NOMO-1 treated with dmso at 0.1 percent for 144 hours (cell line): Measurements from ENCODE around the gene SNX1.
"Not testable (repeated sequence)": the region's sequence is repeated elsewhere in the genome, so short reads cannot be mapped to it uniquely, and the experiment has no call there.

ENCODE experiments used
- DNase-seq: peaks from one replicate; lab custom pipeline; 2025; ENCODE audit not compliant: unreplicated experiment; lab: John Stamatoyannopoulos, UW

The SNX1 gene

DNA sequence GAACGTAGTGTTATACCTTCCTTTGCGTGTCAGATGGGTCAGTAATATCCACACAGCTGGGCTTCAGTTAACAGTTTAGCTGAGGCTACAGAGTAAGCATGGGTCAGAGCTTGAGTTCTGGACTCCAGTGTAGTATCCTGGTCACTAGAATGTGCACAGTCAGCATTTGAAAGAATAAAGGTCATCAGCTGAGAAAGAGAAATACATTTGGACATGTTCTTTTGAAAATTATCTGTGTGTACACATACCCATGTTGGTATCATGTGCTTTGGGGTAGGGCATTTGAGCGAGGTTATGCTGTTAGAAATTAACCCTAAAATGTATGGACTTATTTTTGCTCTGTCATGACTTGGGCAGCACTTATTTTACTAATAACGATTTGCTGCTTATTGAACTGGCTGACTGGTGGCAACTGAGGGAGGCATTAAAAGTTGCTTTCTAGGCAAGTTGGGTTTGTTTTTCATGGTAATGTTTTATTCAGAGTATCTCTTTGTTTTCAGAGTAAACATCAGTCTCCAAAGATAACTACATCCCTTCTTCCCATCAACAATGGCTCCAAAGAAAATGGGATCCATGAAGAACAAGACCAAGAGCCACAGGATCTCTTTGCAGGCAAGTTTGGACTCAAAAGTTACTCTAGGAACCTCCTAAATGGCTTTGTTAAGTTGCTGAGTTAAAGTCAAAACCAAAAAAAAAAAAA, 16.4 kb downstream of the SNX1 start:
- no peak for DNase-seq

DNA sequence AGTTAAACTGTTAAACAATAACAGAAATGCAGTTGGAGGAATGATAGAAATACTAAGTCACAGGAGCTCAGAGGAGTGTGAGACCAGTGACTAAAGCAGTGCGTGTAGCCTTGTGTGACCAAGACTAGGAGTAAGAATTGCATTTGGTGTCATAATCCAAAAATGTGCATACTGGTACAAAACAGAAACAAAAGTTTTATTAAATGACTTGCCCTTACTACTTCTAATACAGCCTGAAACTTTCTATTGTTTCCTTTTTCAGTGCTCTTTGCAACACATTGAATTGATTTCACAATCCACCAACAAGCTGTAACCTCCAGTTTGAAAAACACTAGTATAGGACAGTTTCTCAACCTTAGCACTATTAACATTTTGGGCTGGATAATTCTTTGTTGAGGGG, 17.1 kb downstream of the SNX1 start:
- DNase-seq: peak; percentile 9

GRCh38 chr15:64117759-64118487, 22.1 kb downstream of the SNX1 start:
- DNase-seq: no peak

- DNase-seq: not testable (repeated sequence)
Measured at GRCh38 chr15:64120322-64120721, 24.5 kb downstream of the SNX1 start.

- DNase-seq: no peak
Measured at GRCh38 chr15:64121614-64122013, 25.8 kb downstream of the SNX1 start.

- DNase-seq: no peak
Measured at GRCh38 chr15:64122444-64122843, 26.7 kb downstream of the SNX1 start.

GRCh38 chr15:64122936-64123351, 27.2 kb downstream of the SNX1 start:
- DNase-seq: no peak

- DNase-seq: no peak
Measured at GRCh38 chr15:64125978-64126377, 30.2 kb downstream of the SNX1 start.

- no peak for DNase-seq
Measured at GRCh38 chr15:64127521-64128270, 31.9 kb downstream of the SNX1 start.

- no peak for DNase-seq
Measured at GRCh38 chr15:64130159-64130558, 34.4 kb downstream of the SNX1 start.

DNA sequence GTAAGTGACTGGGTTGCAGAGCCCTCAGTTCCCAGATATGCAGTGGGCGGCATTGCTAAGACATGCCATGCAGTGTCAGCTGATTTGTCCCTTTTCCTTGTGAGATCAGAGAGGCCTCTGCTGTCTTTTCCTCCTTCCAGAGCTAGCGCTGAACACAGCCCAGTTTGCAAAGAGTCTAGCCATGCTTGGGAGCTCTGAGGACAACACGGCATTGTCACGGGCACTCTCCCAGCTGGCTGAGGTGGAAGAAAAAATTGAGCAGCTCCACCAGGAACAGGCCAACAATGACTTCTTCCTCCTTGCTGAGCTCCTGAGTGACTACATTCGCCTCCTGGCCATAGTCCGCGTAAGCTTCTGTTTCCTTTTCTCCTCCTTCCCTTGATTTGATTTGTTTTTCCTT, 35.8 kb downstream of the SNX1 start:
- DNase-seq: no peak

- no peak for DNase-seq
Measured at GRCh38 chr15:64132217-64132616, 36.4 kb downstream of the SNX1 start.

DNA sequence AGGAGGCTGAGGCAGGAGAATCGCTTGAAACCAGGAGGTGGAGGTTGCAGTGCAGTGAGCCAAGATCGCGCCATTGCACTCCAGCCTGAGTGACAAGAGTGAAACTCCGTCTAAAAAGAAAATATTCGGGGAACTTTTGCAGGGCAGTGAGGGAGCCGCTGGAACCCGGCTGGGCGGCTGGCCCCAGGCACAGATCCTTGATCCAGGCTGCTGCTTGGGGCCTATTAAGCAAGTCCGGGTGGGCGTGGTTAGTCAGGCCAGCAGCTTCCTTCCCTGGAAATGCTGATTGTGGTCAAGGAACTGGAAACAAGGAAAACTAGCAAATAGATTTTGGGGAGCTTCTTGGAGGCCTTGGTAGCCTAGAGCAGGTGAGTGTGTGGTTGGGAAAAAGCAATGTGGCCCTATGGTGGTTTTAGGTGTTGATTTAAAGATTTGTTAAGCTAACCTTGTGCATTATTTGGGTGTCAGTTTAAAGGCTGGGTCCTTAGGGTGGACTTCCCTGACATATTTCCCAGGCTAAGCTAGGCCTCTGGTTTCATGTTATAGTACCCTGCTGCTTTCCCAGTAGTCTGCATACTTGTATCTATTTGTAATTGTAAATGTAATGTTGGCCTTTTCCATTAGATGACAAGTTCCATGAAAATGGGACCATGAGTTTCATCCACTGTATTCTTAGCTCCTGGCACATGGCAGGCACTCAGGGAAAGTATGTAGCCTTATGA, 38.0 kb downstream of the SNX1 start:
- no peak for DNase-seq

GRCh38 chr15:64134345-64134829, 38.6 kb downstream of the SNX1 start:
- DNase-seq: no peak

GRCh38 chr15:64136347-64136746, 40.6 kb downstream of the SNX1 start:
- no peak for DNase-seq

DNA sequence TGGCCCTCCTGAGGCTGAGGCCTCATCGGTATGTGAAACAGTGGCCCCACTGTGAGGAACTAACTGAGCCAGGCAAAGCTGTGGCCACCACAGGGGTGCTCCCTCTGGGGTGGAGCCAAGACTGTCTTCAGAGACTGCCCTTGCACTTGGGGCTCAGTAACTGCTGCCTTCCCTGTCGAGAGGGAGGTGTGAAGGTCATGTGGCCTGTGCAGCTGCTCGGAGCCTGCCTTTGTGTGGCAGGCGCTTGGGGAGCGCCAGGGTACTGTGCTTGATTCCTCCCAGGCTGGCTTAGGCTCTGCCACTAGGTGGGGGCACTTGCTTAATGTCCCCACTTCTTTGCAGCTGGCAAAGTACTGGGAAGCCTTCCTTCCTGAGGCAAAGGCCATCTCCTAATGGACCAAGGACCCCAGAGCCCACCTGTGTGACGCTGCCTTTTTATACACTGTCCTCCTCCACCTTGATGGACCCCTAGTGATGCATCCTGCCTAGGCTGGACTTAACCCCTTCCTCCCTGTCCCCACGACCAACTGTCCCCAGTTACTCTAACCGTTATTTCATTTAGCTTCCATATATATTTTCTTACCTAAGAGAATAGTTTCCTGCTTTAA, 41.5 kb downstream of the SNX1 start:
- DNase-seq: no peak

GRCh38 chr15:64138331-64138941, 42.7 kb downstream of the SNX1 start:
- DNase-seq: no peak

GRCh38 chr15:64141798-64142512, 46.2 kb downstream of the SNX1 start:
- no peak for DNase-seq

- no peak for DNase-seq
Measured at GRCh38 chr15:64143276-64143675, 47.5 kb downstream of the SNX1 start.

DNA sequence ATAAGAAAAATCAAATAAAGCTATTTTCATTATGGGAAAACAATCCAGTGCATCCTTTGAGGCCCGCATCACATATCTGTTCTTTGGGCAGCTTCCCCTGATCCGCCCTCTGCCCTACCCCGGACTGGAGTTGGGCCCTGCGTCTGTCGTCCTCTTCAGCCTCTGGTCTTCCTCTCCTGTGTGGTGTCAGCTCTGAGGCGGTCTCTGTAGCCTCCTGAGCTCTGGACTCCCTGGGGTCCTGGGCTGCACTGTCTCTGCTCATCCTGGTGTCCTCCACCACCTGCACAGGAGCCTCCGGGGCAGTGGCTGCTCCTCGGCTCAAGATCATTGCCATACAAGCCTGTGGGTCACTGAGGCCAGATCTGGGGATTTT, 48.4 kb downstream of the SNX1 start:
- DNase-seq: no peak
